ENCODE results near the gene PPP1R14C.
"Not testable (repeated sequence)": the region's sequence is repeated elsewhere in the genome, so short reads cannot be mapped to it uniquely, and the experiment has no call there.

Gene PPP1R14C

DNA sequence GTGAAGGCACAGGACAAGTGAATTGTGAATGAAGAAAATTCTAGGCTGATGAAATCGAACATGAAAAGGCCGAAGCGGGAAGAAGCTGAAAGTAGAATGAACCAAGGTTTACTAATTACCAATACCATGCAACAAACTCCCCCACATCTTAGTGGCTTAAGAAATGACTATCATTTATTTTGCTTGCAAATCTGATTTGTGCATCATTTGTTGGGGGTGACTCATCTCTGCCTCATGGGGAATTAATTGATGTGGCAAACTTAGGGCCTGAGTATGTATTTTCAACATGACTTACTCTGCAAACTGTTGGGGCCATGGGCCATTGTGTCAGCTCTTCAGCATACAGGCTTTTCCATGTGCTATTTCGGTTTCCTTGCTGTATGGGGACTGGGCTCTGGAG is 26.8 kb downstream of the PPP1R14C start:
- DNase-seq: peak; percentile 88

DNA sequence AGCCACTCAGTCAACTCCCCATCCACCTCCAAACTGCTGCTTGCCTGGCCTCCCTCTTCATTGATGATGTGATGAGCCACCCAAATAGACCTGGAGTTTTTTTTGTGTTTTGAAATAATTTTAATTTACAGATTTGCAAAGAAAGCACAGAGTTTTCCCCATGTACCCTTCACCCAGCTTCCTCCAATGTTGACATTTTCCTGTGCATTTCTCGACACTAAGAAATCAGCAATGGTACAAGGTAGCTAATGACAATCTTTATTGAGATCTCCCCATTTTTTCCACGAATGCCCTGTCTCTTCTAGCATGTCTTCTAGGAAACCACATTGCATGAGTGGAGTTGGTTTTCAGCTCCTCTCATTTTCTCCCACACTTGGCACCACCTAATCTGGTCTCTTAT is 30.1 kb downstream of the PPP1R14C start:
- DNase-seq: no peak

DNA sequence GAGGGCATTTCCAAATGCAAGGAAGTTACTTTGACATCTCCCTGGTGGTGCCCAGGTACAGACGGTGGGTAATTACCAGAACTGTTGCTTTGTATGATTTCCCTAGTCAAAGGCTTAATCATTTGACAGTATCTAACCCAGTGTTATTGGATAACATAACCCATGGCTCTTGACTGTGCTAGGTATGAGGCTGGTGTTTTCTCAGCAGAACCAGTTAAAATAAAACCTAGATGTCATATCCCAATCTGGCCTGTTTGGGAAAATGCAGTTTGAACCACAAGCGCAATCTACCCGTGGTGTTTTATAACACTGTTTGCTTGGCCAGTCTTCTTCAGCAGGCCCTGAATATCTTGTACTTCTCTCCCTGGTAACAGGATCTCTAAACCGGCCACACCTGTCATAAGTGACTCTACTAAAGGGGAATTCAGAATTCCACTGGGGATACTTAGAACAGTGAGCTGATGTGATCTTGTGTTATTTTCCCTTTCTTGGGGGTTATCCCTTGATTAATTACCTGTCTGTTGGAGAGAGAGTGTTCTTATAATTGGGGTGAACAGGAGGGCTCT is 32.8 kb downstream of the PPP1R14C start:
- DNase-seq: no peak

DNA sequence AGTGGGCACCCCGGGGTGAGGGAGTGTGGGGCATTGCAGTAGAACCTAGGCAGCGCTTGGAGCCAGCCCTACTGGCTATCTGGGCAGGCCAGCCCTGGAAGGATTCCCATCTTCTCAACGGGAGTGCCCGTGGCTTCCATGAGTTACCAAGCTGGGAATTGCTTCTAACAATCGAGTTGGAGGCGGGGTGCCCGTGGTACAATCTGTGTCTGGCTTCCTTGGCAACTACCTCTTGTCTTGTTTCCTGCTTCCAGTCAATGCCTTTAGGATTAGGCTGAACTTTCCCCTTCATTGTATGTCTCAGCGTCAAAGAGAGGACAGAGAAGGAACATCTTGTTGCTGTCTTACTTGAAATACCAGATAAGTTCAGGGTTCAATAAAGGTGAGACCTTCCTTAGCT is 33.3 kb downstream of the PPP1R14C start:
- DNase-seq: no peak

DNA sequence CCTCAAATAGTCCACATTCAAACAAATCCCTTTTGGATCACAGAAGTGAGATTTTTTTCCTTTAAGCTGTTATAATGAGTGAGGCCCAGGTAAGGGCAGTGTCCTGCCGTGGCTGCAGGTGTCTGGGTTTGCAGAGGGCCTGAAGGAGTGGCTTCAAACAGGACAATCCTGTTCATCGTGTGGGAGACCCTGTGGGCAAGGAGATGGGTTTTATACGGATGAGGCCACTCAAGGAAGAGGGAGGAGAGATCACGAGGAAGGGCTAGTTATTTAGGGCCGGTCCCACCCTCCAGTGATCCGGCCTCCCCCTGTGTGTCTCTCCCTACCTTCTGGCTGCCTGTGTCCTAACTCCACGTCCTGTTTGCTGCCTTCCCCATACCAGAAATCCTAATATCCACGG is 33.8 kb downstream of the PPP1R14C start:
- DNase-seq: no peak

DNA sequence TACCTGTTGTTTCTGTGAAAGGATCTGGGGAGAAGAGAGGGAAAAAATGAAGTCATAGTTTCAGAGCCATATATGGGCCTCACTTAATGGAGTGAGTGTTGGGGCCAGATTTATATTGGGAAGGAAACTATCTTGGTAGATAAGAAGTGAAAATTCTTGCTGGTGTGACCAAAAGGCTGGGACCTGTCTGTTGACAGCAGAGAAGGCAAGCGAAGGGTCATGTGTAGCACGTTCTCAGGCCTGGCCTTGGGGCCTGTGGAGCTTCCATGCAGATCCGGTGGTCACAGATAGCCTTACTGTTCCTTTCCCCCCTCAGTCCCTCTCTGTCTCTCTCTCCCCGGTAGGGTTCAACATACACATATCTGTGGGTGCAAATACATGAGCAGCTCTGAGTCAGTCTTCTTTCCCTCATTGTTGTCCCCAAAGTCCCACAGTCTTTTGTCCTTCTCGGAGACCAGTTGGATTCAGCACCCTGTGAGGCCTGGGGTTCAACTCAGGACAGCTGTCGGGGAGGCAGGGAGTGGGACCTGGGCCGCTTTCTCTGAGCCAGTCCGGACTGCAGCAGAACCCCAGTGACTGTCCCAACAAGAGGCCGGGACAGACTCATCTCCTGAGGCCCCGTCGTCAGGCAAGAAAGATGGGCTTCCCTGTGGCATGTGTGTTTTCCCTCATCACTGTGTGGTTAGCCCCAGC is 34.6 kb downstream of the PPP1R14C start:
- no peak for DNase-seq

DNA sequence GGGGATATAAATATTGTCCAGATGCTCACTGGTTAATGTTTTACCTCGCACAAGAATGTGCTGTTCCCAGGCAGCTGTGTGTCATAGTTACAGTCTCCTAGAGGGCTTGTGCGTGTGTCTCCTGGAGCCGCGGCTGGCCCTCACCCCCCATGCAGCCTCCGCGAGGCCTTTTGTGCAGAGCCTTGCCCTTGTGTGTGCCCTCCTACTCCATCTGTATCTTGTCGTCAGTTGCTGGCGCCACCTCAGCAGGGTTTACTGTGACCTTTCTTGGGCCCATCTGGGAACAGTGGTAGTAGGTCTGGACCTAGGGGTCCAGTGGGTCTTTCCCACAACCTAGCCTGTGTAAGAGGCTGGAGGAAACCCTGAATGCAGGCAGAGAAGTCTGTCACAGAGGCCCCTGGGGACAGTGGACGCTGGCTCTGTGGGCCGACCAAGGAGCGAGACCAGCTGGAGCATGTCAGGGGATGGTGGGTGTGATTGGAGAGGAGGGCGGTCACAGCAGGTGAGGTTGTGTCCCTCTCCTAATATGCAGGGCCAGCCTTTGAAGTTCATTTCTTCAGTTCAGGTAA is 35.2 kb downstream of the PPP1R14C start:
- DNase-seq: no peak

DNA sequence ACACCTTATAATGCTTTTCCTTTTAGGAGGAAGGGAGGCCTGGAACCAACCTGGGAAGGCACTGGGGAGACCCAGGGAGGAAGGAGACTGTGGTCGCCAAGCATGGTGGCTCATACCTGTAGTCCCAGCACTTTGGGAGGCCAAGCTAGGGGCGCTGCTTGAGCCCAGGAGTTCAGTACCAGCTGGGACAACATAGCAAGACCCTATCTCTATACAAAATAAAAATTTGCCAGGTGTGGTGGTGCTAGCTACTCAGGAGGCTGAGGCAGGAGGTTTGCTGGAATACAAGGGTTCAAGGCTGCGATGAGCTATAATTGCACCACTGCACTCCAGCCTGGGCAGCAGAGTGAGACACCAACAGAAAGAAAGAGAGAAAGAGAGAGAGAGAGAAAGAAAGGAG is 36.2 kb downstream of the PPP1R14C start:
- no peak for DNase-seq

DNA sequence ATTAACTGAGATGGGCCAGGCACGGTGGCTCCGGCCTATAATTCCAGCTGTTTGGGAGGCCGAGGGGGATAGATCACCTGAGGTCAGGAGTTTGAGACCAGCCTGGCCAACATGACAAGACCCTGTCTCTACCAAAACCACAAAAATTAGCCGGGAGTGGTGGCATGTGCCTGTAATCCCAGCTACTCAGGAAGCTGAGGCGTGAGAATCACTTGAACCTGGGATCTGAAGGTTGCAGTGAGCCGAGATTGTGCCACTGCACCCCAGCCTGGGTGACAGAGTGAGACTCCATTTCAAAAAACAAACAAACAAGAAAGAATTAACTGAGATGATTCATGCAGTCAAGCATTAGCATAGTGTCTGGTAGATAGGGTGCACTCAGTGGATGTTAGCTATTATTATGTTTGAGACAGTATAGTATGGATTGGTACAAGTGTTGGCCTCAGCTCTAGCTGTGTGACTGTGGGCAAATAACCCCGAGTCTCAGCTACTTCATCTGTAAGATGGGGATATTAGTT is 37.1 kb downstream of the PPP1R14C start:
- not testable (repeated sequence) for DNase-seq

DNA sequence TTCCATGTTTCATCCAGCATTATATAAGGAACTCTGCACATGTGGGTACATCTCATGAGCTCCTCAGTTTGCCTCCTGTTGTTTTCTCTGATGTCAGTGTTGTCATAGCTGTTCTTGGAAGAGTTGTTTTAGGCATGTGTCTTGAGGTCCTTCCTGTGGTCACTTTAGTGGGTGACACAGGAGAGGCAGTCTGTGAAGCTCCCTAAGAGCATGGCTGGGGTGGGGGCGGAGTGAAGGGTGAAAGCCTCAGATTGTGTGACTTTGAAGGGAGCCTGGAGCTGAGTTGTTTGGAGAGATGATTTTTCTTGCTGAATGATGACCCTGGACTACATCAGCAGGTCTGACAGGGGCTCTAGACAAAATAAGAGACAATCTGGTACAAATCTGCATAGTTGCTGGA is 37.7 kb downstream of the PPP1R14C start:
- DNase-seq: no peak

DNA sequence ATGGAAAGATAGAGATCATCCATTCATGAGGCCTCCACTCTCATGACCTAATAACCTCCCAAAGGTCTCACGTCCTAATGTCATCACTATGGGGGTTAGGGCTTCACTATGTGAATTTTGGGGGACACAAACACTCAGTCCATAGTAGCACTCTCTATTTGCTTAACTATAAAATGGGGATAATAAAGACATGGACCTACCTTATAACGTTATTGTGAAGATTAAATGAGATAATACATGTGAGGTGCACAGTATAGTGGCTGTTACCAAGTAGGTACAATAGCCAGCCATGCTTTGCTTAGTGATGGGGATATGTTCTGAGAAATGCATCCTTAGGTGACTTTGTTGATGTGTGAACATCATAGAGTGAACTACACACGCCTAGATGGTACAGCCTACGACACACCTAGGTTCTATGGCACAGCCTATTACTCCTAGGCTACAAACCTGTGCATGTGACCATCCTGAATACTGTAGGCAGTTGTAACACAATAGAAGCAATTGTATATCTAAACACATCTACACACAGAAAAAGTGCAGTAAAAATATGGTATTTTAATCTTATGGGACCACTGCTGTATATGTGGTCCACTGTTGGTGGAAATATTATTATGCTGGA is 39.7 kb downstream of the PPP1R14C start:
- no peak for DNase-seq

DNA sequence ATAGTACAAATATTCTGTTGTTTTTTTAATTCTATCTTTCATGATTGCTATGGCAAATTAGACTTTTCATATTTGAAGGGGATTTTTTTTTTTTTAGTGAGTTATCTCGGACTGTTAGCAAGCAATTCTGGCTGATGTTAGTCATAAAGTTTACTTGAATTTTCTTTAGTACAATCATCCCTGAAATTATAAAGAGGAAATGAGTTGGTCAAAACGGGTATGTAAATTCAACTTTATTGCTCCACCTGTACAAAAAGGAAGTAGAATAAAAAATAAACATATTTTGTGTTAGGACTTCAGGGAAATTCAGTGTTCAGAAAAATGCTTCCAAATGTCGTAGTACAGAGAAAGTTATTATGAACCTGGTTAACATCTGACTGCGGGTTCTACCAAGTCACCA is 40.3 kb downstream of the PPP1R14C start:
- DNase-seq: no peak

DNA sequence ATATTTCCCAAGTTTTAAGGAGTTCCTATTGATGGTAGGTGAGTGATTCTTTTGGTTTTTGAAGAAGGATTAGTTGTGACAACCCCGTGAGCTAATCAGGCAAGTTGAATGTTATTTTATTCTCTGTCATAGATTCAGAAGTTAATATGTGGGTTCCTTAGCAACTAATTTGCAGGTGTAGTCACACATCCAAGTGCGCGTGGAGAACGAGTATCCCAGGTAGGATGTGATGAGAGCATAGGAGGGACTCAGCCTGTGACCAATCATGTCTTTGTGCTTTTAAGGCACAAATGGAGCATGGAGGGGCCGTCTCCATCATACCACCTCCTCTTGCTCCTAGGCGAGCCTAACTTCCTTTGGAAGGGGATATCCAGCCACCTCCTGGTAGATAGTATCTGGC is 41.1 kb downstream of the PPP1R14C start:
- DNase-seq: no peak

DNA sequence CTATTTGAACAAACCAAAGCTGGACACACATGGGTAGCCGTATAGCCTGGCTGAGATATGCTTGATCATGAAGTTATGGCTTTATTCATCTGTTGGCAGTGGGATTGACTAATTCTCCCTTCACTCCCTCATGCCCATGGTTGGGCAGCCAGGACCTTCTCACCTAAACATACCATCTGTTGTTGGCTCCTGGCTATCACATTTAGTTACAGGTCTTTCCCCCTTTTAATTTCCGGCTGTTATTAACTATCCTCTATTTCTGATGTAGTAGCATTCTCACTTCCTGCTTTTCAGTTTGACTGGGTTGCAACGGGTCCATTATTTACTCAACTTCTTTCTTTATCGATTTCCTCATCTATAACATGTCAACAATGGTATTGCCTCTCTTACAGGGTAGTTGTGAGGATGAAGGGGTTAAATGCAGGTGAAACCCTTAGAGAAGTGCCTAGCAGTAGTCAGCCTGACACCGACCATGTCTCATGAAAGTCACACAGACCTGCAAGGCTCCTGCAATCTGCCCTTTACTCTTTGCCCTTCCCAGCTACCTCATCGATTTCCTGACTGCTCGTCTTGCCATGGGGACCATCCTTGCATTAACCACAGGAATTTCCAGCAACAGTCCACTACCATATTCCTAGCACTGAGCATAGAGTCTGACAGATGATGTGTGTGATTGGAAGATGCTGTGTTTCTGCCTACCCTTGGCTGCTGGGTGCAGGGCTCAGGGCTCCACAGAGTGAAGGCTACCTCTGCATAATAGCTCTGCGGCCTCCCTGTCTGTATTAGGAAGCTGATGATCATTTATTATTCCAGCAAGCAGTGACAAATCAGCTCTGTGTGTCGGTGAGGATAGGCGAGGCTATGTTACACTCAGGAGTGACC is 42.2 kb downstream of the PPP1R14C start:
- no peak for DNase-seq

DNA sequence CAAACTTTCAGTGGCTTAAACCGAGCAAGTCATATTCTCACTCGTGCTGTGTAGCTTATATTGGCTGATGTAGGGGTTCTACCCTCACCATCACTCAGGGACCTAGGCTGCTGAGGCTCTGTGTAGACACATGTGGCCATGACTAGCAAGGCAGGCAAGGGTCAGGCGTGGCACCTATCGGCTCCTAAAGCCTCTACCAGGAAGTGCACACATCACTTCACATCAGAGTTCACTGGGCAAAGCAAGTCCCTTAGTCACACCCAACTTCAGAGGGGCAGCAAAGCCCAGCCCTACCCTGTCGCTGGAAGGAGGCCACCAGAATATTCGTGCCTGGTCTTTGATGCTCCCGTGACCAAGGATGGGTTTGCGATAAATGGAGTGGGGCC is 42.9 kb downstream of the PPP1R14C start:
- no peak for DNase-seq

DNA sequence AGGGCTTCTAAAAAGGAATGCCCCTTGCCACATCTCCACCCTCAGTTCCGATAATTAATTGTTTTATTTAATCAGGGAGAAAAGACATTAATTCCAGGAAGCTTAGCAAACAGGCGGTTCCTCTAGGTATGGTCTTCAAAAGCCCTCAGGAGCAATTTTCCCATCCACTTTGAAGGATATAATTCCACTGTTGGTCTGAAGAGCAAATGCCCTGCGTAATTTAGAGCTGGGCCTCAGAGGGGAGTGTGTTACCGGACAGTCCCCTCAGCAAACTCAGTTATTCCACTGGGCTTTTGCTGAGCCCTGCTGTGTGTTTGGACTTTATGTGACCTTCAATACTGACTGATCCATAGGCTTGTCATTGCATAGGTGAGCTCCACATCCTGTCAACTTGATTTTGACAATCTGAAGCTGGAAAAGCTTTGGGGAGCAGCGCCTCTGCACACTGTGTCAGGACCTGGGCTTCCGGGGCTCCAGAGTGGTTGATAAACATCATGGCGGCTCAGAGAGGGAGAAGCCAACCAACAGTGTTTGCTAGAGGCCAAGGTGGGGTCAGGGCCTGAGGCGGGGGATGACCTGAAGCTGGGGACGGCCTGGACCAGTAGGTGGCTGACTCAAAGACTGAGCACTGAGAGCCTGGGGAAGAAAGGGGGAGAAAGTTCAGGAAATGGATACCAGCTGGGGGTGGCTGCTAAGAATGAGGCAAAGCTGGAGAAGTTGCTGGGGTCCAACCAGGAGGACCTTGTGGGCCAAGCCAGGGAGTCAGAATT is 43.5 kb downstream of the PPP1R14C start:
- DNase-seq: no peak

DNA sequence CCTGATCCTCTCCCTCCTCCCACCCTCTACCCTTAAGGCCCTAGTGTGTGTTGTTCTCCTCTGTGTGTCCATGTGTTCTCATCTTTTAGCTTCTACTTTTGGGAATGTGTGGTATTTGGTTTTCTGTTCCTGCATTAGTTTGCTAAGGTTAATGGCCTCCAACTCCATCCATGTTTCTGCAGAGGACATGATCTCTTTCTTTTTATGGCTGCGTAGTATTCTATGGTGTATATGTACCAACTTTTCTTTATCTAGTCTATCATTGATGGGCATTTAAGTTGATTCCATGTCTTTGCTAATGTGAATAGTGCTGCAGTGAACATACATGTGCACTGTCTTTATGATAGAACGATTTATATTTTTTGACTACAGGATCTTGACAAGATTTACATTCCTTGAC is 44.6 kb downstream of the PPP1R14C start:
- not testable (repeated sequence) for DNase-seq

DNA sequence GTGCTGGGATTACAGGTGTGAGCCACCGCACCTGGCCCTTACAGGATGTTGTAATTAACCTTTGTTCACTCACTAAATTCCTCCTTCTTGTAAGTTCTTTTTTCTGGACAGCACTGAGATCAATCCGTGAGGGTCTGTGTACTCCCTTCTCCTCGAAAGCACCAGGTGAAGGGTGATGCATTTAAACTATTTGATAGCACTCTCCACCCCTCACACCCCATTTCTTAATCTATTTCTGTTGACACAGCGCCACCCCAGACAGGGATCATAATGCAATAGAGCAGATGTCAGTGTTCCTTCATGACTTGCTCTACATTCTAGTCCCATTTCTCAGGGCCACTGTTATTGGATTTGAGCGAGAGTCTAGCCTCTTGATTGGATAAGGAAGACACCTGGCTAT is 46.3 kb downstream of the PPP1R14C start:
- no peak for DNase-seq

DNA sequence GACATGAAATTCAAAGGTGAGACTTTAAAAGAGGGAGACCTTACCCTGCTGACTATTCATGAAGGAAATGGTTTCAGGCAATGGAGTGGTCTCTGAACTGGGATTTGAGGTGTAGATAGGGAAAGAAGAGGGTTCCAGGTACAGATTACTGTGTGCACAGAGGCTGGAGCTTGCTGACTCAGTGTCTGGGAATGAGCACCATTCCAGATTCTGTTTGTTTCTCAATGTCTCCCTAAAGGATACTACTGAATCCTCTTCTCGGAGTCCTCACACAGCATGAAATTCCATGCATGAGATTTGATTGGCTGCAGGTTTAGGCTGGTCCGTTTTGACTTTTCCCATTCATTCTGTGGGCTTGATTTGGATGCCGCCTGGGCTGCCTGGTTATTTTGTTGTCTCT is 49.0 kb downstream of the PPP1R14C start:
- no peak for DNase-seq

DNA sequence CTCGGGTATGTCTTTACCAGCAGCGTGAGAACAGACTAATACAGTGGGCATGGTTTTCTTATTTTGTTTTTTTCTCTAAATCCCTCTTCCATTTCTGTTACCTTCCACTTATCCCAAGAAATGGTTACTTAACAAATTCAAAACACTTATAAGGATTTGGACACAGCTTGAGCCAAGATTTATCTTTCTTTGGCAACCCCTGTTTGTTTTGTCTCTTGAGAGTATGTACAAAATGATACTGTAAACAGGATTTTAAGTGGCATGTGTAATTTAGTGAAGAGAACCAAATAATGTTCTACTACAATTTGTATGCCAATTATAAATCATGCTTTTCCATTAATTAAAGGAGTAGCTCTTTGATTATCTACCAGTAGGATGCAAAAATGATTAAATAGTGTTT is 51.4 kb downstream of the PPP1R14C start:
- no peak for DNase-seq

DNA sequence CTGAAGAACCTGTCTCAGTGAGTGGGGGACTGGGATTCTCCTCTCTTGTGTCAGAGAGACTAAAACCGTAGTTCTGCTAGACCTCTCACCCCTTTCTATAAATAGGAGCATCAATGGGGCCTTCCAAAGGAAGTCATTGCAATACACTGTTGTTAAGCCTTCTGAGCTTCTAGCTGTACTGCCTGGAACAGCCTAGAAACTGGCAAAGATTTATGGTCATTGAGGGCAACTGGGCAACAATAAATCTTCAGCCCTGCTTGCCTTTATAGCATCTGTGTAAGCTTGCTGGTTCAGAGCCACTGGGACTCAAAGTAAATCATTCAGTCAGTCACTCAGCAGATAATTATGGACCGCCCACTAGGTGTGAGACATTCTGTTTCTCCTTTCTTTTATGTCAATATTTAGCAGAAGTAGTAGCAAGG is 53.2 kb downstream of the PPP1R14C start:
- DNase-seq: no peak
